GM18505 (cell line): ENCODE results near the gene CDK12.

ENCODE experiments used
- ATAC-seq: cut with Tn5 transposase; IDR thresholded peaks from one replicate; pipeline ENCODE4 v1.9.1; 2021; ENCODE audit not compliant: unreplicated experiment
- POLR2A ChIP-seq: IDR thresholded peaks from 4 replicates; pipeline ENCODE4 v1.6.1; 2011; ENCODE audit warnings: borderline replicate concordance; ENCODE audit not compliant: insufficient read depth, insufficient read length; ENCODE audit errors: extremely low read depth

CDK12 gene

DNA sequence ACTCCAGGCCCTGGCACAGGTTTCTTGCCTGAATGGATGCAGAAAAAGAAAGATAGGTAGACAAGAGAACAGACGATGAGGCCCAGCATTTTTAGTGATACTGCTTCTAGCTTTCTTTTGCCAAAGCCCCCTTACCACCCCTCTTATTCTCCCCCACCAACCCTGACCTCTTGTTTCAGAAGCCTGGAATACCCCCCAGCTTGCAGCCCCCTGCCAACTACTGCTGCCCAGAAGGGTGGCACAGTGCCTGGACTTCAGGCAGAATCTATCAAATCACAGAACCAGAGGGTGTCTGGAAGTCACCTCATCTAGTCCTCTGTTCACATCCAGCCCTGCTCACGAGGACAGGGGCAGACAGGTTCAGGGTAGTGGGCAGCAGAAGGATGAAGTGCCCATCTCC is 110.8 kb downstream of the CDK12 start:
- no peak for TF ChIP-seq POLR2A
- ATAC-seq = no peak

DNA sequence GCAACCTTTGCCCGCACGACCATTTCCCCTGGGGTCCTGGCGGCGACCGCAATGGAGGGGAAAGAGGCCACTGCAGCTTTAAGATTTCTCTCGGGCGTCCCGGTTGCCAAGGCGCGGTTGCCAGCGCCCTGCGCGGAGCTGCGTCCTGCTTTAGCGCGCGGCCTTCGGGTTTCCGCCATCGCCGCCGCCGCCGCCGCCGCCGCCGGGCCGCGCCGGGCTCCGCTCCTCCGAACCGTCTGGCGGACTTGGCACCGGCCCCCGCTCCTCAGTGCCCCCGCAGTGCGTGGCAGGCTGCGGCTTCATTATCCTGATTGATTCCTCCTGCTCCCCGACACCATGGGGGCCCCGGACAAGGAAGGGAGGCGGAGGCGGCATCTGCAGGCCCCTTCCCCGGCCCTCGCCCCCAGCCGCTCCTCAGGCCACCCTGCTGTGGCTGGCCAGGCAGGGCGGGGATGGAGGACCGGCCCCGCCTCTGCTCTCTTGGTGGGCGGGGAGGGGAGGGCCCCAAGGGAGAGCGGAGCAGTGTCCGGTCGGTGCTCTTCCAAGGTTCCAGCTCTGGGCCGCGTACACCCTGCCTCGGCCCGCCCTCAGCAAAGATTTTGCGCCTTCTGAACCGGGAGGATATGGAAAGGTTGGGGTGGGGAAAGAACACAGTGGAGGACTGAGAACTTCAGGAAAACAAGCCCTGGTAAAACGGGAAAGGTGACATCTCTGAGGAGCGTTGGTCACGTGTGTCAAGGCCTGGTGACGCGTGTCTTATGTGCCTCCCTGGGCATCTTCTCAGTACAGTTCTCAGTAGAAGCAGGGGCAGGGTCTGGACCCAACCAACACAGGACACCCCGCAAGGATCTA is 112.4 kb downstream of the CDK12 start:
- no peak for ATAC-seq
- no peak for TF ChIP-seq POLR2A

DNA sequence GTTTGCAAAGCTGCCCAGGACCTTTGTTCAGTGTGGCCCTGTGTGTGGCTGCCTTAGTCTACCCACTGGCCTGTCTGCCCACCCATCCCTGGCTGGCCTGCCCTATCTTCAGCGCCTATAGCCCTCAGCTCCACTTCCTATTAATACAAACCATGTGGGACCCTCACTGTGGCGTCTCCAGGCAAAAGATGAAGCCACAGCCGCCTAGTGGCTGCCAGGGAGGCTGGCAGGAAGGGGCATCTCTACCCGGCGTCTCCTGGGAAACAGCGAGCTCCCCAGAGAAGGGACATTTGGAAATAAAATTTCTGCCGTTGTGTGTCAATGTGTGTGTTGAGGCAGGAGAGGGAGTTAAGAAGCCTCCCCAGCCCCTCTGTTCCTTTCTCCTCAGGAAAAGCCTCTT is 114.9 kb downstream of the CDK12 start:
- TF ChIP-seq POLR2A = no peak
- ATAC-seq = no peak

DNA sequence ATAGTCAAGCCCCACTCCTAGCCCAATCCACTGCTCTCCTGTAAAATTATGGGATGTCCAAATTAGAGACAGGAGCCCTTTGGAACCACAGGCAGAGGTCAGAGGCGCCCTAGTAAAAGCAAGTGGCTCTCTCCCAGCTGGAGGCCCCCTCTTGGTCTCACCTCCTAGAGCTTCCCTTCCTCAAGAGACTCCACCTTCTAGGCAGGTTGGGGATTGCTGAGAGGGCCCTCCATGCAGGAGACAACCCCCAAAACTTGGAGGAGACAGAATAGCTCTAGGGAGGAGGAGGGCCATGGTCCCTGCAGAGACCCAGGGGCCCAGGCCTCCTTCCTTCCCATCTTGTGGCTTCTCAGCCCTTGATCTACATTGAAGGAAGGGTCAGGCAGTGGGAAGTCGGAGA is 117.0 kb downstream of the CDK12 start:
- no peak for TF ChIP-seq POLR2A
- no peak for ATAC-seq

DNA sequence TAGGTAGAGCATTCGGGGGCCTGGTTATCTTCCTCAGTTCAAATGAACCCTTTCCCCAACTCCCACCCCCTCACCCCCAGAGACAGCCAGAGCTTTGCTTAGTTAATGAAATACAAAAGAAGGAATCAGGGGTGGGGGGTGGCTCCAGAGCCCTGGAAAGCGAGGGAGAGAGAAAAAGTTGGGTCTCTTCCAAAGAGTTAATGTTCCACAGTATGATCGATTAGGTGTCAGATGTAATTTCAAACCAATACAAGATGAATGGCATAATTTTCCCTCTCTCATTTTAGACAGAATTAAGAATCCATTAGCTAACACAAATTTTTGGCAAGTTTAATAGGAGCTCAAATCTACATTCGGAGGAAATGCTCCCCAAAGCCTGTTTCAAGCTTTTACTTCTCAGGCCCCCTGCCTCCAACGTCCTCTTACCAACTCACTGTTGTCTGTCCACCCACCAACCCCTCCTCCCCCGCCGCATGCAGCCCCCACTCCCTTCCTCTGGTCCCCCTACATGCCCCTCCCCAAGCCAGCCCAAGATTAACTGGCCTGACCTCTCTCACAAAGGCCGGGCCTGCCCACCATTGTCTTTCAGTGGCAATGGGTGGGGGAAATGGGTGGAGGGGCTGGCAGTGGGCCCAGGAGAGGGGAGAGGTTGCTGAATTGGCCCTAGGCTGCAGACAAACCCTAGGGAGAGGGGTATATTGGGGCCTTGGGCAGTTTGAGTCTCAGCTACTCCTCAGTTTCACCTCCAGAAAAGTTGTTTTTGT is 118.2 kb downstream of the CDK12 start:
- TF ChIP-seq POLR2A = no peak
- no peak for ATAC-seq

DNA sequence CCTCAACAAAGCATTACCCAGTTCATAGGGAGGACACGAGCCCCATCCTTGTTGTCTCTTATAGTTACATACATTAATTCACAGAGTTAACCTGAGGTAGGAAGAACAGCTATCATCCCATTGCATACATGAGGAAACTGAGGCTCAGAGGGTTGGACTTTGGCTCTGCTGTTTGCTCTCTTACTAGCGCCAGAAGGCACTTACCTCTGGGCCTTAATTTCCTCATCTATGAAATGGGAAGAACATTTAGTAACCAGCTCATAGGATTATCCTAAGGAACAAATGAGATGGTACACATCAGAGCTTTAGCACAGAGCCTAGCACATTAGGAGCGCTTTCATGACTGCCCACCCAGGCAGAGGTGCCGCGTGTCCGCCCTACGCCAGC is 118.8 kb downstream of the CDK12 start:
- no peak for TF ChIP-seq POLR2A
- ATAC-seq = no peak

DNA sequence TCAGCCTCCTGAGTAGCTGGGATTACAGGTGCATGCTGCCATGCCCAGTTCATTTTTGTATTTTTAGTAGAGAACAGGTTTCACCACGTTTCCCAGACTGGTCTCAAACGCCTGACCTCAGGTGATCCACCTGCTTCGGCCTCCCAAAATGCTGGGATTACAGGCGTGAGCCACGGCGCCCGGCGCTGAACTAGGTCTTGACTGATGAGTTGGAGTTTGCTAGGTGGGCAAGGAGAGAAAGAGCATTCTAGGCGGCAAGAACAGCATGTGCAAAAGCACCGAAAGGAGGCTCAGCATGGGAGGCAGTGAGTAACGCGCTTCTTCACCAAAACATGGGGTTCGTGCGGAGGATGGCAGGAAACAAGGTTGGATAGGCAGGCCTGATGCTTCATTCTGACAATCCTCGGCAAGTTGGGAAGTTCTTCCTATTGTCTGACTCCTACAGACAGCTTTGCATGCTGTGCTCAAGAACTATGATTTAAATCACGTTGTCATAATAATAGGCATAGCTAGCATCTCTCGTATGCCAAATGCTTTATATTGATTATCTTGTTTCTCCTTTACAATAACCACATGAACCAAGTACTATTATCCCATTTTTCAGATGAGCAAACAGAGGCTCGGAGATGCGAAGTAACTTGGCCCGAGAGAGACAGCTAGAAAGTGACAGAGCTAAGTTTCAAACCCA is 119.9 kb downstream of the CDK12 start:
- ATAC-seq = no peak
- no peak for TF ChIP-seq POLR2A

DNA sequence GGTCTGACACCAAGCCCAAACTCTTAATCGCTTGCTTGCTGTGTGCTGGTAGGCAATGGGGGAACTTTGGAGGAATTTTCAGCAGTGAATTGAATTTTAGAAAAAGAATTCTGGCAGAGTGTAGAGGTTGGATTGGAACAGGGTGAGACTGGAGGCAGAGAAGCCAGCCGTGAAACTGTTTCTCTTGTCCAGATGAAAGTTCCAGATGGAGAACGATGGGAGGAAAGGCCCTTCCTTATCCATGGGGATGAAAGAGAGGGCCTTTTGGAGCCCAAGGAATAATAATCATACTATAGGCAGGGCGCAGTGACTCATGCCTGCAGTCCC is 120.4 kb downstream of the CDK12 start:
- no peak for ATAC-seq
- TF ChIP-seq POLR2A = no peak

DNA sequence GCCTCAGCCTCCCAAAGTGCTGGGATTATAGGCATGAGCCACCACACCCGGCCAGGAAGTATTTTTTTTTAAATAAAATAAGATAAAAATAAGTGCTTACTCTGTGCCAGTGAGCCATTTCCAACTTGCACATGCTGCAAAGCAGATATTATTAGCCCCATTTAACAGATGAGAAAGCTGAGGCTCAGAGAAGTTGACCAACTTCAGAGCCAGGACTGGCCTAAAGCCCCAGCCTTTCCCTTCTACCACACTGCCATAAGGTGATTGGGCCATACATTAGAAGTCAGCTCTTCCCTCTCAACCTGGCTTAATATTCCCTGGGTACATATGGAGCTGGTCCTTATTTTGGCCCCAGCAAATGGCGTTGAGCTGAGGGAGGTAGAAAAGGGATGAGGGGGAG is 121.4 kb downstream of the CDK12 start:
- no peak for ATAC-seq
- no peak for TF ChIP-seq POLR2A
